Endodermal cell (in vitro differentiated cells): Measurements from ENCODE around the gene COQ2. TPM values are rescaled to one million over a fixed set of nuclear protein-coding genes. Genes with fewer than 3 reads are reported as not detected.

ENCODE experiments used
- DNase-seq: peaks from one replicate; pipeline ENCODE4 v3.0.0-alpha.2; 2017
- H3K27ac ChIP-seq: 2 replicates; pipeline ENCODE4 v1.5.1; 2013; ENCODE audit warnings: mild to moderate bottlenecking, low read depth, low read length, moderate library complexity
- H3K27me3 ChIP-seq: 2 replicates; pipeline ENCODE4 v1.6.1; 2013; ENCODE audit warnings: mild to moderate bottlenecking, low read length, moderate library complexity; ENCODE audit not compliant: insufficient read depth, control insufficient read depth, poor library complexity, severe bottlenecking
- H3K36me3 ChIP-seq: 2 replicates; pipeline ENCODE4 v1.7.0; 2013; ENCODE audit warnings: mild to moderate bottlenecking, low read length, moderate library complexity; ENCODE audit not compliant: control insufficient read depth, insufficient read depth
- H3K4me1 ChIP-seq: one replicate; pipeline ENCODE4 v1.7.0; 2013; ENCODE audit warnings: low read length; ENCODE audit not compliant: control insufficient read depth, insufficient read depth
- H3K4me3 ChIP-seq: 2 replicates; pipeline ENCODE4 v1.5.1; 2013; ENCODE audit warnings: mild to moderate bottlenecking, low read length, moderate library complexity
- H3K9ac ChIP-seq: 2 replicates; pipeline ENCODE4 v1.6.1; 2013; ENCODE audit warnings: mild to moderate bottlenecking, low read length, moderate library complexity; ENCODE audit not compliant: poor library complexity, severe bottlenecking; ENCODE audit errors: extremely low read depth
- H3K9me3 ChIP-seq: 2 replicates; pipeline ENCODE4 v1.6.1; 2013; ENCODE audit warnings: mild to moderate bottlenecking, low read length, moderate library complexity; ENCODE audit not compliant: control insufficient read depth
- H3K27ac Mint-ChIP-seq: 2 replicates; pipeline ENCODE4 v1.8.0; 2020; ENCODE audit warnings: mixed read lengths
- H3K27me3 Mint-ChIP-seq: 2 replicates; pipeline ENCODE4 v1.8.0; 2021; ENCODE audit warnings: mild to moderate bottlenecking, mixed read lengths; ENCODE audit not compliant: insufficient read depth
- H3K36me3 Mint-ChIP-seq: 2 replicates; pipeline ENCODE4 v1.8.0; 2020; ENCODE audit warnings: low read depth, mixed read lengths
- H3K4me1 Mint-ChIP-seq: 2 replicates; pipeline ENCODE4 v1.8.0; 2020; ENCODE audit warnings: mixed read lengths
- H3K4me3 Mint-ChIP-seq: 2 replicates; pipeline ENCODE4 v1.8.0; 2020; ENCODE audit warnings: mild to moderate bottlenecking, moderate library complexity, mixed read lengths
- H3K9me3 Mint-ChIP-seq: 2 replicates; pipeline ENCODE4 v1.8.0; 2020; ENCODE audit warnings: mild to moderate bottlenecking, mixed read lengths
- WGBS, 2 experiments: methylation state at CpG; one replicate each; pipeline versions ENCODE4 v1.1.5 to v1.1.7; 2013; ENCODE audit warnings: missing lambda C conversion rate in 2 of 2, mixed read lengths in 1 of 2; ENCODE audit not compliant: insufficient coverage in 1 of 2, insufficient read length in 1 of 2; 5-methylcytosine and 5-hydroxymethylcytosine counted together
- total RNA-seq, 2 donors: library from RNA; stranded (reverse); fragmentation: NEBNext Ultra II Directional in 1 of 2; extraction: Animal tissue kit (Norgen Biotek cat#: 25700) in 1 of 2; gene quantifications; 2 replicates in 1 of 2; 3 replicates in 1 of 2; pipeline ENCODE4 v1.2.1, GENCODE V29; 2021
- TF ChIP-seq, protein P1 (sequence below): fragments of 200-600 bp; sonication (generic); conservative IDR thresholded peaks from 2 replicates; pipeline ENCODE4 v1.5.0; 2021; ENCODE audit warnings: antibody characterized with exemption, mild to moderate bottlenecking

The COQ2 gene
- total RNA-seq, 2 donors from 2014 or later, result 17.7 to 18.4 TPM

- Histone ChIP-seq H3K4me1 (no peaks in the 10 kb centered on the region), H3K4me3 (no peak overlapping the region), H3K36me3 (no peaks in the 10 kb centered on the region), H3K27ac (no peak overlapping the region), H3K27me3 (no peaks in the 10 kb centered on the region), H3K9ac (no peak overlapping the region), H3K9me3 (no peaks in the 10 kb centered on the region)
- H3K27ac Mint-ChIP-seq, result no peak overlapping the region
- H3K9me3 Mint-ChIP-seq, result no peaks in the 10 kb centered on the region
- no peaks in the 10 kb centered on the region for H3K27me3 Mint-ChIP-seq
- TF ChIP-seq, protein P1, sequence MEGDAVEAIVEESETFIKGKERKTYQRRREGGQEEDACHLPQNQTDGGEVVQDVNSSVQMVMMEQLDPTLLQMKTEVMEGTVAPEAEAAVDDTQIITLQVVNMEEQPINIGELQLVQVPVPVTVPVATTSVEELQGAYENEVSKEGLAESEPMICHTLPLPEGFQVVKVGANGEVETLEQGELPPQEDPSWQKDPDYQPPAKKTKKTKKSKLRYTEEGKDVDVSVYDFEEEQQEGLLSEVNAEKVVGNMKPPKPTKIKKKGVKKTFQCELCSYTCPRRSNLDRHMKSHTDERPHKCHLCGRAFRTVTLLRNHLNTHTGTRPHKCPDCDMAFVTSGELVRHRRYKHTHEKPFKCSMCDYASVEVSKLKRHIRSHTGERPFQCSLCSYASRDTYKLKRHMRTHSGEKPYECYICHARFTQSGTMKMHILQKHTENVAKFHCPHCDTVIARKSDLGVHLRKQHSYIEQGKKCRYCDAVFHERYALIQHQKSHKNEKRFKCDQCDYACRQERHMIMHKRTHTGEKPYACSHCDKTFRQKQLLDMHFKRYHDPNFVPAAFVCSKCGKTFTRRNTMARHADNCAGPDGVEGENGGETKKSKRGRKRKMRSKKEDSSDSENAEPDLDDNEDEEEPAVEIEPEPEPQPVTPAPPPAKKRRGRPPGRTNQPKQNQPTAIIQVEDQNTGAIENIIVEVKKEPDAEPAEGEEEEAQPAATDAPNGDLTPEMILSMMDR, result no peak
- H3K4me1 Mint-ChIP-seq, result peaks cover 10% of the 10 kb centered on the region
- DNase-seq, result no peak
- no peak overlapping the region for H3K4me3 Mint-ChIP-seq
- no peaks in the 10 kb centered on the region for H3K36me3 Mint-ChIP-seq
- 91% methylated on average over 1 of the region's 1 CpG; no CpG with 5 or more reads in 1 of the 2 experiments for WGBS, 2 experiments
Measured at GRCh38 chr4:83228231-83228630, 56.4 kb downstream of the COQ2 start.

DNA sequence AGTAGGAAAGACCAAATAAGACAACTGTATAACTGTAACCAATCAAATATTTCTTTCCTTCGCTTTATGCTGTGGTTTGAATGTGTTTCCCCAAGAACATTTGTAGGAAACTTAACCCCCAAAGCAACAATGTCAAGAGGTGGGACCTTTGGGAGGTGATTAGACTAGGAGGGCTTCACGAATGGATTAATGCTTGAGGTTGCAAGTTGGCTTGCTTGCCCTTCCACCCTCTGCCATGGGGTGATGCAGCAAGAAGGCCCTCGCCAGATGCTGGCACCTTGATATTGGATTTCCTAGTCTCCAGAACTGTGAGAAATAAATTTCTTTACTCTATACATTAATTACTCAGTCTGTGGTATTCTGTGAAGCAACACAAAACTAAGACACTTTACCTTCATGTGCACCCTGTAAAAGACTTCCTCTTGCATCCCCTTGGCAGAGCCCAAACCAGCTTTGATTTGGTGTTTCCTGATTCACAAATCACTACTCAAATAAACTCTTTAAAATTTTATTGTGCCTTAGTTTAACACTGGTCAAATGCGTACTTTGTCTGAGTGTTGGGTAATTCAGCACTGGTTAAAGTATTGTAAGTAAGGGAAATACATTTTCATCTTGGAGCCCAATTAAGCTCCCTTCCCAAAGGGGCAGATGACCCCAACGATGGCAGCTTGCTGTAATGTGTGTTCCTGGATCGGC is 59.9 kb downstream of the COQ2 start:
- Histone ChIP-seq H3K36me3 (no peaks in the 10 kb centered on the region), H3K4me1 (no peaks in the 10 kb centered on the region), H3K27ac (no peak overlapping the region), H3K9me3 (no peaks in the 10 kb centered on the region), H3K9ac (no peak overlapping the region), H3K4me3 (no peak overlapping the region), H3K27me3 (no peaks in the 10 kb centered on the region)
- Mint-ChIP-seq H3K27me3 (no peaks in the 10 kb centered on the region), H3K4me3 (no peak overlapping the region), H3K36me3 (no peaks in the 10 kb centered on the region), H3K9me3 (no peaks in the 10 kb centered on the region), H3K27ac (no peak overlapping the region), H3K4me1 (no peaks in the 10 kb centered on the region)
- TF ChIP-seq, protein P1, result no peak
- DNase-seq, result no peak
- 95 to 96% methylated on average over 5 to 6 of the region's 6 CpGs for WGBS, 2 experiments

DNA sequence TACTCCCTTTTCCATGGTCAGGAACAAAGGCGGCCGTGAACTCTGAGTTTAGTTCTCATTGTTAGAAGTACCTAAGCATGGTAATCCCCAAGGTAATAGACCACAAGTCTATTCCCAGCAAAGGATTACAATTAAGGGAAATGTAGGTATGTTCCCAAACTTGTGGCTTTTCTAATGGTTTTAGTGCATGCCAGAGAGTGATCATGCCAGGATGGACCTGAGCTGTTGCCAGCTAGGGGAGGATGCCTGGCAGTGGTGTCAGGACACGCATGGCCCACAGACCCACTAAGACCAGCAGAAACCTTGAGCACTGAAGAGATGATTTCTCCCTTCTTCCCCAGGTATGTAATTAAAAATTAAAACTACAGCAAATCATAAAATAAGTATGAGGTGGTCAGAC is 60.8 kb downstream of the COQ2 start:
- H3K27ac Mint-ChIP-seq, result no peak overlapping the region
- H3K4me1 Mint-ChIP-seq, result no peaks in the 10 kb centered on the region
- Histone ChIP-seq H3K27ac (no peak overlapping the region), H3K27me3 (no peaks in the 10 kb centered on the region), H3K9me3 (no peaks in the 10 kb centered on the region), H3K9ac (no peak overlapping the region), H3K36me3 (no peaks in the 10 kb centered on the region), H3K4me3 (no peak overlapping the region), H3K4me1 (no peaks in the 10 kb centered on the region)
- H3K9me3 Mint-ChIP-seq, result no peaks in the 10 kb centered on the region
- WGBS, 2 experiments, result 94 to 100% methylated on average over 2 to 3 of the region's 3 CpGs
- no peaks in the 10 kb centered on the region for H3K27me3 Mint-ChIP-seq
- no peak overlapping the region for H3K4me3 Mint-ChIP-seq
- DNase-seq, result no peak
- H3K36me3 Mint-ChIP-seq, result no peaks in the 10 kb centered on the region
- TF ChIP-seq, protein P1, result no peak
